Measurements from ENCODE around the gene VTI1A.
"Not testable (repeated sequence)": the region's sequence is repeated elsewhere in the genome, so short reads cannot be mapped to it uniquely, and the experiment has no call there.

The VTI1A gene

DNA sequence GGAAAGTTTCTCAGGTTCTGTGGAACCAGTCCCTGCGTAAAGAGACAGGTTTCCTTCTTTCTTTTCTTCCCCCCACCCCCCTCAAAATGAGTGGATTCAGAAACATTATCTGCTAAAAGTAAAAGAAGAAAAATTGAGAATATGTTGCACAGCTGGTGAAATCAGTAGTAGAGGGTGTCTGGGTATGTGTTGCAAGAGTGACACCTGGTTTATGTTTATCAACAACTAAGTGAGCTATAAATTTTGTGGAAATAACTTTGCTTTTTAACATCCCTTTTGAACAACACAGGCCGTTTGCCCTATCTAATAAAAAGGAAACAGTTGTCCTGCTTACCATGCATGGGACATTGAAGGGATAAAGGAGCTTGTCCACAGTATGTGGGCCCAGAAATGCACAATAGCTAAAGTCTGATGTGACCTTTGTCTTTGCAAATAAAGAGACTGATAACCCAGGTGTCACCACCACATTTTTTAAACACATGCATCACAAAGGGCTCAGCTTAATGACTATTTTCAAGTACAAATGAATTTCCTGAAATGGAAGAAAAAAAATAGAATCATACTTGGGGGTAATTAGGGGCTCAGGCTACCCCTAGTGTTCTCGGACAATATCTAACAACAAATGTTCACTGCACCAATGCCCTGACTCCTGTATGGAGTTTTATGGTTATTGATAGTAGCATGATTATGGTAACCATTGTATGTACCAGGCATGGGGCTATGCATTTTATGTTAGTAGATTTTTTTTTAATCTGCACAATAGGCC is 281.3 kb downstream of the VTI1A start:
- no peak for DNase-seq

DNA sequence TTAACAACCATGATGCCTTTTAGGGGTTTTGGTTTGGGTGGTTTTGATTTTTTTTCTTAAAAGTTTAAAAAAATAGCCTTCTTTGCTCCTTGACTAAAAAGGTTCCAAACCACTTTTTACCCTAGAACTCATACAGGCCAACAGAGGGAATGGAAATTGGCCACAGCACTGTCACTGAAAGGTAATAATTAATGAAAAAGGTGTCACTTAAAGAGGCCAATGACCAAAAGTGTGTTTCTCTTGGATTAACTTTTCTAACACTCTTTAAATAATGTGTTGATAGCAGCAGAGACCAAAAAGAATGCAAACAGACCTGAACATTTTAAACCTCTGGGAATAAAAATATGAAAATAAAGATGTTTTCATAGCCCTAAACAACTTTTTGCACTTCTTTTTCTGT is 282.0 kb downstream of the VTI1A start:
- no peak for DNase-seq

DNA sequence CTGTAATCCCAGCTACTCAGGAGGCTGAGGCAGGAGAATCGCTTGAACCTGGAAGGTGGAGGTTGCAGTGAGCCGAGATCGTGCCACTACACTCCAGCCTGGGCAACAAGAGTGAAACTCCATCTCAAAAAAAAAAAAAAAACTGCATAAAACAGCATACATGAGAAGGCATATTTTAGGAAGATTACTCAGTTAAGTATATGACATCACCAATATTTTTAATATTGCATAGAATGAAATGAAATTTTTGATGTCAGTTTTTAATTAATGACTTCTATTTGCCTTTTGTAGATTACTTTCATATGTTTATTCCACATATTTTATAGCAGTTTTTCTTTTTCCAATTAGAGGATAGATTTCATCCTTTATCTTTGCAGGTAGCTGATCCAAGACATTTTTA is 284.4 kb downstream of the VTI1A start:
- DNase-seq, result not testable (repeated sequence)

DNA sequence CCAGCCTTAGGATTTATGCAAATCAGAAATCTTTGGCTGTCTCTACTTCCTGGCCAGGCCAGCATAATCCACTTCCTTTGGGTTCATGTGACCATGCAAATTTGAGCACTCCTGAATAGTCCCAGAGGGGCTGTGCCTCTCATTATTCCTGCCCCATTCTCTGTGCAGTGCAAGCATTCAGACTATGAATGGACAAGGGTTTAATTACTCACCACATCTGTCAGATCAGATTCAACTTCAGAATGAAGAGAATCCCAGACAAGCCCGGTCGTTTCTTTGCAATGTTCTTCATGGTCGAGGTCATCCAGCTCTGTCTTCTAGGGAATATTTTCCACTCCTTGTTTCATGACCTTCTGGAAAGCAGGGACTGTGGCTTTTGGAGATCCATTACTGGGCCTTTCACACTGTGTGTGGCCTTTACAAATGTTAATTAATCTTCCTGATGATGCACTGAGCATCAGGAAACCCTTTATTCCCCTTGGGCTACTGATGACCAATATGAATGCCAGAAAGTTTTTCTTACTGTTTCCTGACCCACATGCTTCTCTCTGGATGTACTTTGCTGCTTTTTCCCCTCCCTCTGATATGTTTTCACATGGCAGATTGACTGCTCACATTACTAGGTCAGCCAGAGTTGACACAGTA is 285.4 kb downstream of the VTI1A start:
- no peak for DNase-seq

DNA sequence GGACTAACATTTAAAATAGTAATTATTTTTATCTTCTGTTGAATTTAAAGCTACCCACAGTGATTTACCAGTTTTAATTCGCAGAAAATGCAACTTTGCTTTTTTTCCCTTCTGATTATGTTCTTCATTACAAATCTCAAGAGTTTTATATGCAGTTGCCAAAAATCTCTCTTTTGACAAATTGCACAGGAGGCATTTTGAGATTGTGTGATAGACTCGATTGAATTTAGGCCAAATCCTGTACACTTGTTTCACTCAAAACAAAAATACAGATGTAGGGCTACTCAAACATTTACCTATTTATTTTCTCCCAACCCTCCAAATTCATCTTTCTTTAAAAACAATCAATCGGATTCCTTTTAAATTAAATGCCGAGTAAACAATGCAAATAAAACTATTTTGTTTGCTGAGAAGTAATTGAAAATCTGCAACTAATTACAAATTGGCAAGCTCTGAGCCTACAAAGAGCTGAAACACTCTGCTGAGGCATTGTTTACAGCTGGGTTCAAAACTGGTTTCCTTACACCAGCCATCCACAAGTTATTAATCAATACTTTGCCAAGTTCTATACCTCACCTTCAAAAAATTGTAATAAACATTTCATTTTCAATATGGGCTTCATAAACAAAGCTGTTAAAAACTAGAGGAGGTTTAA is 288.2 kb downstream of the VTI1A start:
- DNase-seq, result no peak

DNA sequence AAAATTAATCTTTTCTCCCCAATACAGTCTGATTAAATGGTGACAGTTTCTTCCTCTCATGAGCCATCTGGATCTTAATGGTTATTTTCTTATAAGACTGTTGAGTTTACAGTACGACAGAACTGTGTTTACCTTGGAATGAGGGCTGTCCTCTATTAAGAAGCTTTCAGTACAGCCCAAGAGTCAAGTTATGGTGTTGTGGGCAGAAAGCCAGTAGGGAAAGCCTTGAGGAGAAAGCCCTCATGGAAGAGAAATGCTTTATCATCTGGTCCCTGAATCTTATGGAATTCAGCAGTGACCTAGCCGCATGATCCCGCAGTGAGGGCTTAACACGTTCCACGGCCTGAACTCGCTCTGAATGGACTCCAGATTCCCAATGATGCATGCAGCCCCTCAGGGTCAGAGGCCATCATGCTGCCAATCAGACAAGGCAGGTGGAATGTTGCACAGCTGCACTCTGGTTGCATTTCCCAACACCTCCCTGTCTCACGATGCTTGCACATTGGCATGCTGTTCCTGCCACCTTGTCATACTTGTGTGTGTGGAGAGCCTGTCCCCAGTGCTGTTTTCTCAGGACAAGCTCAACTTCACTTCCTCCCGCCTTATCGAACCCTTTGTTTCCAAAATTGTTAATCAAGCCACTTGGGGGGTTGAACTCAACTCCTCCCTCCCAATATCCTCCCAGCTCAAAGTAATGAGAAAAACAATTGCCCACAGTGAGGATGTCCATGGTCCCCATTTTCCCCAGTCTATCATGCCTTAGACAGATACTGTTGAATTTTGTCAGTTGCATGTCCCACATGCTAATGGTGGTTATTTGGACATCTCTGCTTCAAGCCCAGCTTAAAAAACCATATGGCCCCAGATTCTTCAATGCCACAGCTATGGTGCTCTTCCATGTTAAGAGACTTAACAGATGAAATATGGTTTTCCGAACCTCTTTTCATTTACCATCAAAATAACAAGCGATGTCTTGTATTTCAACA is 291.9 kb downstream of the VTI1A start:
- DNase-seq, result no peak

DNA sequence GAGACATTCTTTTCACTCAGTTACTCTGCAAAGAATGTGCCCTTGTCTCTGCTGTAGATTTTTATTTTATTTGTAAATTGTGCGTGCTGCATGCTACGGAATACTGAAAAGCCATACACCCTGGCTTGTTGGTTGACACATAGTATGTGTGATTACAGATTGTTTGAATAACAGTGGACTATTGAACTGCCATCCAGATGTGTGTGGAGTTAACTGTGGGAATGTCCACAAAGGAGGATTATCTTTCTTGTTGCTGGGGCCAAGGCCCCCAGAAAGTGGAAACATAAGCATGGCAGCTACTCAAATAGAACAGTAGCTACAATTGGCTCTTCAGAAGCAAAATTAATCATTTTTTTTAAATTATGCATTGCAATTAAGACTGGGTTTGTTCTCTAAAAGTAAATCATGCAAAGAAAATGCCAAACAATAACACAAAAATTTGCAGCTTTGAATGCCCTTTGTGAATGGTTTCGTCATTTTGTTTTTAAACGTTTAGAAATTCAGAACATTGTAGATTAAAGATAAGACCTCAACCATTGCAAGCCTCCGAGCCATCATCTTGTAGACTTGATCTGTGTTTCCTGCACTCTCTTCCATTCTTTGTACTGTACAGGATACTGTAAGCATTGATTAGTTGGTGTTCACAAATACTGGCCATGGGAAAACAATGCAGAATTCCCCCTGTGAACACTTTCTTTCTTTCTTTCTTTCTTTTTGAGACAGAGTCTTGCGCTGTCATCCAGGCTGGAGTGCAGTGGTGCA is 292.8 kb downstream of the VTI1A start:
- no peak for DNase-seq

- no peak for DNase-seq
Measured at GRCh38 chr10:112741830-112742402, 294.9 kb downstream of the VTI1A start.

GRCh38 chr10:112744181-112745096 is 297.4 kb downstream of the VTI1A start:
- DNase-seq, result peak; percentile 2 to 8

DNA sequence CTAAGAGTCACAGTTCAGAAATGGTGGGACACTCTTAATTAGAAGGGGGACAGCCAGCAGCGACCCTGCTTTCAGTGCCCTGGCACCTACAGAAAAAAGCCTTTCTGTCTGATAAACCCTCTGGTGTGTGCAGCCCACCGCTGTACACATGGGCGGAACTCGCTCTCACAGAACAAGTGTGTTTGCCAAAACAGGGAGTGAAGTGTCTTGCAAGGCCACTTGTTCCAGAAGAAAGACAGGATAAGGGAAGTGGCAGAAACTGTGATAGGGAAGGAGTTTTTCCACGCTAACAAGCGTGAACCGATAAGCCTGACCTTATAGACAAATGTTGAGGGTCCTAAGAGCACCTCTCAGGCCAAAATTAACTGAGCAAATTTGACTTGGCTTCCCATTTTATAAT is 299.3 kb downstream of the VTI1A start:
- DNase-seq, result no peak

DNA sequence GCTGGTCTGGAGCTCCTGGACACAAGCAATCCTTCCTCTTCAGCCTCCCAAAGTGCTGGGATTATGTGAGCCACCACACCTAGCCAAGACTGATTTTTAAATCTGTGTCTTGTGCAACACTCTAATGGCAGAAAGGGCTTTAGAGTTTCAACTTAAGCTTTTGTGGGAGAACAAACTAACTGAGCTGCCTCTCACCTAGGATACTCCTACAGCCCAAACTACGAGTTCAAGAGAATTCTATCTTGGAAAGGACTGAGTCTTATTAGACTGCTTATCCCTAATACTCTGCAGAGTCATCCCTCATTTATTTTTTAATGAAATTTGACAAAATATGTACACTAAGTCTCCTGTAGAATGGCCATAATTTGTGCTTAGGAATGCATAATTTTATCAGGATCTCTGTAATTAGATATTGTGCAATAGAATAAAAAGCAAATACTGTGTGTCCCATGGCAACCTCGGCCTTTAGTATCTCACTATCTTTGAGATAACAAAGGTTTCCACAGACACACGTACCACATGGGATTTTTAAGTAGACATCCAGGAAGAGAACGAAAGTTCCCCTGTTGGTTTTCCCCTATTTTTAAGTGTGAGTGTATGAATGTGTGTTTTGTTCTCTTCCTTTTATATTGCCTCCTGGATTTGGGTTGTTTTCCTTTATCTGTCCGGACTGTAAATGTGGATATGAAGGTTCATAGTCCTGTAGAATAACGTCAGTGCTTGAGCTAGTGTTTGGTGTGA is 303.6 kb downstream of the VTI1A start:
- DNase-seq, result no peak

DNA sequence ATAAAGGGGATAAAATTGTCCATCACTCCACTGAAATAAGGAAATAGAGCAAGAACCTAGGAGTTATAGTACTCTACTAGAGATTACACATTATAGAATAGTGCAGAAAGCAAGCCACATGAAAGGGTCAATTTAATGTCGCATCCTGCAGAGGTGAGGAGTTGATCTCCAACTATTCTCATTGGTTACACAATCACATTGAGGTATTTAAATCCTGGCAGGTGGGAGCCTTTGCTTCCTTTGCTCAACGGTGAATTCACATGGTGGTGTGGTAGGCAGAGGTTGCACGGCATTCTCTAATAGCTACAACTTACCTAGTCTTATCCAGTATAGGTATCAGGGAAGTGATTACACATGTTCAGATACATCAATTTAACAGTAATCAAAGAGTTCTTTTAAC is 304.6 kb downstream of the VTI1A start:
- no peak for DNase-seq

- DNase-seq, result peak in 1 of 2 donors; percentile 8
Measured at GRCh38 chr10:112752288-112752687, 305.3 kb downstream of the VTI1A start.

DNA sequence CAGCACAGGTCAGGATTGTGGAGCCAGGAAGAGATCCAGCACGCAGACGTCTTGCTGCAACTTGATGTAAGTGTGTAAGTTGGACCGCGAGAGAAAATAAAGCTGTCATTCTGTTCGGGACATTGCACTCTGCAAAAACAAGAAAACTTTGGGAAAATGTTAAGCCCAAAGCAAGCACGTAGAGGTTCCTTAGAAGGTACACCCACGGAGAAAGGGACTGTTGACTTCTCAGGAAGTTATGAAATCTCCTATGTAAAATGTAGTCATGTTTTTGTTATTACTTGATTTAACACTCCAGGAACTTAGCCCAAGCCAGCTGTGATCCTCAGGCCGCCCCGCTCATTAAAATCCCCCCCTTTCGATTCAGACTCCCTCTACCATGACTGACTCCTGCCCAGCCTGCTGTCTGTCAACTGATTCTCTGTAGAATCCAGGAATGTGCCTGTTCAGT is 307.0 kb downstream of the VTI1A start:
- peak; percentile 65 to 68 for DNase-seq

DNA sequence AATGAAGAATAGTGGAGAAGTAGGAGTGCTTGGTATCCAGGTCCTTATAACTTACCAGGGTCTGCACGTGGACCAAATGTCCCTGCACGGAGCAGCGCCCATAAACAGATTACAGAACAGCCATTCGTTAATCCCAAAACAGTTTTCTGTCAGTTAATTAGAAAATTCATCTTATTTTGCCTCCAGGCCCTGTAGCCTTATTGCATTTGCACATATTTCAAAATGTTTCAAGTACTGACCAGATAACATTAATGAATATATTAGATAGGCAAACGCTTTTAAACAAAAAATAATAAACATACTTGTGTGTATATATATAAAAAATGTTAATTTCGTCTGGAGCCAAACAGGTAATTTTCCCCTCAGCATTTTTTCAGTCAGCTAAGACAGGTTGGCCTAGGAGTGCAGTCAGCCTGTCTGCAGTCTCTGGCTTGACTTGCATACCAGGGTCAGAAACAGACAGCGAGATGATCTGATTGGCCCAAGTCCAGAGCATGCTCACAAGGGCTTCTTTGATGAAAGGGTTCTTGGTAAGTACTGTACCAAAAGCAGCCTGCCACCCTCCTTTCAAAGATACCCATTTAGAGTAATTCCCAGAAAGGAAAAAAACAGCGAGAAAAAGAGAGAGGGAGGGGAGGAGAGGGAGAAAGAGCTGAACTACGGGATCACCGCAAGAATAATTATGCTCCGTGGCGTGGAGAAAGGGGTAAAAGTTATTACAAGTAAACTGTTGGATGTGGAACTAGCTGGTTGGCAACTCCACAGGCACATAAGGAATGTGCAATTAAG is 308.6 kb downstream of the VTI1A start:
- DNase-seq, result no peak

DNA sequence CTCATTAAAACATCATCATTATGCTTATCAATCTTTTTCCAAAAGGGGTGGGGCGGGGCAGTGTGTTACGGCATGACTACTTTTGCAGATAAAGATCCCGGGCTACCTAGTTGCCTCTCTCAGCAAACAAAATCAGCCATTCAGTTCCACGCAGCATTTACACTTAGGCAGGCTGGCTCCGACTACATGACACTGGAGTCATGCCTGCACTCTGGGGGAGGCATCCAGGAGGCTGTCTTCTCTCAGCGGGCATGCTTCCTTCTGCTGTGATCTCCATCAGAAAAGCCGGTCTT is 309.2 kb downstream of the VTI1A start:
- no peak for DNase-seq

- DNase-seq, result no peak
Measured at GRCh38 chr10:112758961-112759360, 311.9 kb downstream of the VTI1A start.

DNA sequence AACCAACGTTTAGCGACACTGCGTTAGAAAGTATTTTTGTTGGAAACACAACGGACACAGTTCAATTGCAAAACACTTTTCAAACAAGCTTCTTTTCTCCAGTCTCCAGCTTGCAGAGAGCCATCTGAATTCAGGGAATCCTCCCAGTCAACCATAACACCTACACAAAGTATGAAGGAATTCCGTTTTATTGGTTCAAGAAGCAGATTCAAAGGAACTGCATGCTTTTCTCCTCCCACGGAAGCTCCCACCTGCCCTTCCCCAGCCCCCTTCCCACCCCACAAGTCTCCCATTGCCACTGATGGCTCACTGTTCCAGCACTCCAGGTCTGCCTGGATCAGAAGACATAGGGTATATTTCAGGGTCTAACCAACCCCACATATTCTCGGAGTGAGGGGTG is 312.5 kb downstream of the VTI1A start:
- DNase-seq, result no peak

DNA sequence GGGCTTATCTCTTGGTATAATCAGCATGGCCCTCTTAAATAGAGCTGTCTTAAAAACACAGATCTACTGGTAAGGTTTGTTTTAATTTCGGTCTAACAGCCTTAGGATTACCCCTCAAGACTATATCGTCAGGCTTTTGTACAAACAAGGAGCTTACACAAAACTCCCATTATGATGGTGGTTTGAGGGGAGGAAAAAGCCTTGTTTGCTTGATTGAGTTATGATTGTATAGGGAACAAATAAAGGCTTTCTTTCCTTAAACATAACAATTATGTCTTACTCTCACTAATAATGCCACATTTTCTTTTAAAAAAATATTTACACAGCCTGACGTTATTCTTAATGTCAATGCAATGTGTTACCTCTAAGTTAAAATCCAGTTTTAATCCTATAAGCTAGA is 314.2 kb downstream of the VTI1A start:
- DNase-seq, result no peak
